A549 (cell line): Measurements from ENCODE around the gene PPP4R3B.

Experiments used
- CTCF ChIP-seq: fragments of >200 bp; sonication (Bioruptor Twin); formaldehyde crosslinking; IDR thresholded peaks from 3 replicates; pipeline ENCODE4 v1.5.1; 2016
- E2F6 ChIP-seq: IDR thresholded peaks from 2 replicates; pipeline ENCODE4 v1.6.1; 2012; ENCODE audit warnings: low read depth, borderline replicate concordance
- EP300 ChIP-seq, 2 experiments: fragments of >200 bp; sonication (Bioruptor Twin); formaldehyde crosslinking; IDR thresholded peaks; 2 replicates in 1 of 2; 3 replicates in 1 of 2; pipeline ENCODE4 v1.6.1; 2016 to 2017
- PHF8 ChIP-seq: fragments of 200-600 bp; sonication (generic); IDR thresholded peaks from 2 replicates; pipeline ENCODE4 v1.6.1; 2016; ENCODE audit warnings: low read depth, mild to moderate bottlenecking, antibody characterized with exemption, moderate library complexity, borderline replicate concordance
- POLR2A ChIP-seq: IDR thresholded peaks from 2 replicates; pipeline ENCODE4 v1.6.1; 2012; ENCODE audit warnings: mild to moderate bottlenecking, low read length
- POLR2AphosphoS2 ChIP-seq: conservative IDR thresholded peaks from 2 replicates; pipeline ENCODE4 v1.6.1; 2012; ENCODE audit warnings: low read length, improper control_type of control experiment, inconsistent platforms
- REST ChIP-seq: fragments of 200-600 bp; sonication (generic); IDR thresholded peaks from 2 replicates; pipeline ENCODE4 v1.6.1; 2016; ENCODE audit warnings: antibody characterized with exemption, mild to moderate bottlenecking, moderate library complexity
- USF2 ChIP-seq: fragments of 450-650 bp; IDR thresholded peaks from 2 replicates; pipeline ENCODE4 v1.6.1; 2014; ENCODE audit warnings: antibody characterized with exemption

- no peak for TF ChIP-seq POLR2A
- no peak for TF ChIP-seq POLR2AphosphoS2
- TF ChIP-seq CTCF = no peak
- no peak for TF ChIP-seq EP300 (IDR thresholded peaks at IDR 0.05)
- TF ChIP-seq PHF8 = no peak
- TF ChIP-seq REST = no peak
- no peak for TF ChIP-seq USF2
- TF ChIP-seq E2F6 = no peak
These were observed 70.4 kb downstream of the PPP4R3B start for GRCh38 chr2:55547001-55547400.
